ENCODE data around the gene GALNT14. TPM values are rescaled to one million over a fixed set of nuclear protein-coding genes. Genes with fewer than 3 reads are reported as not detected.

The GALNT14 gene
- total RNA-seq, 1 donor: 0.72 TPM

DNA sequence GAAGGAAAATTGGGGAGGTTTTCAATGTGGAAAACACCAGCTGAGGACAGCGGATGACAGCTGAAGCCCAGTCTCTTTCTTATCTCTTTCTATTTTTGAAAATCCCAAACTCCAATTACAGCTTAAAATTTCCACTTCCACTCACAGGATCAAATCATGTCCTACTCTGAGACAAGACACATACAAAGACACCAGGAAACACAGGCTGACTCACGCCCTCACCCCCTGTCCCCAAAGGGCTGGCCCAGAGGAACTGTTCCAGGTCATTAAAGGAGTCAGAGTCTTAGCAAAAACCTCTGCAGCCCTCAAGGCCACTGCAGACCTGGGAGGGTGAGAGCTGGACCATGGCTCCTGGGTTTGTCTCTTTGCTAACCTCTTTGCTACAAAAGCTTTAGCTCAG lies 187.9 kb downstream of the GALNT14 start:
- no peak overlapping the region for H3K4me3 ChIP-seq (ENCODE audit: low read depth, low read length)
- DNase-seq (ENCODE audit: low read depth): no peak
- TF ChIP-seq CTCF (IDR thresholded peaks at IDR 0.05; ENCODE audit: insufficient read depth, low read length): no peak

DNA sequence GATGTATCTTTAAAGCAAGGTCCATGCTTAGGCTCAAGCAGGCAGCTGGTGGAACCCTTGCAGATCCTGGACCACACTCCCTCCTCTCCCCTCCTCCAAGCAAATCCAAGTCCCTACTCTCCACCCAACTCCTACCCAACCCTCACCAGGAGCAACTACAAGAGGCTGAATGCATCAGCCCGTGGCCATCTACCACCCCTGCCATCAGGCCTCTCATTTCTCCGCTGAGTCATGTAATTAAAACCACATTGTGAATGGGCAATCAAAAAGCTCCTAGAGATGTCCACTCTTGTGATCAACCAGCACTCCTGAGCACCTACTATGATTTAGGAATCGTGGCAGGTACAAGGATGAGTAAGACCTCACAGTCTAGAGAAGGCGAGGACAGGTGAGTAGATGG lies 188.8 kb downstream of the GALNT14 start:
- no peak for TF ChIP-seq CTCF (IDR thresholded peaks at IDR 0.05; ENCODE audit: insufficient read depth, low read length)
- DNase-seq (ENCODE audit: low read depth): no peak

DNA sequence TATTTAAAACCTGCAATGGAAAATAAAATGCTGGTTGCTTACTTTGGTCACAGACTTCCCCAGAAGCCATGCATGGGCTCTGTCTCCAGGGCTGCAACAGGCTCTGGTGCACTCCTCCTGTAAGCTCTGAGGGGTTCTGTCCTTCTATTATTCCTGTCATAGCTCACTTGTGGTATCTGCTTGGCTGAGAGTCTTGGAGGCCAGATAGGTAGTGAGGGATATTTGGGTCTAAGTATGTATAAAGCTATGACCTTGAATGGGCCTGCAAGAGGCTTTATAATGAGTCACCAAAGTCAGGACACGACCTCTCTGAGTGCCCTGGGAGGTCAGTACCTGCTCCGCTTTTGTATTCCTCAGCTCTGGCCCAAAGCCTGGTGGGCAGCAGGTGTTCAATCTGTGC lies 189.4 kb downstream of the GALNT14 start:
- TF ChIP-seq CTCF (IDR thresholded peaks at IDR 0.05; ENCODE audit: insufficient read depth, low read length): no peak
- no peak overlapping the region for H3K4me3 ChIP-seq (ENCODE audit: low read depth, low read length)
- no peak for DNase-seq (ENCODE audit: low read depth)

More for the DNA sequence above, 188.8 kb downstream of the GALNT14 start:
- no peak overlapping the region for H3K4me3 ChIP-seq (ENCODE audit: low read depth, low read length)

DNA sequence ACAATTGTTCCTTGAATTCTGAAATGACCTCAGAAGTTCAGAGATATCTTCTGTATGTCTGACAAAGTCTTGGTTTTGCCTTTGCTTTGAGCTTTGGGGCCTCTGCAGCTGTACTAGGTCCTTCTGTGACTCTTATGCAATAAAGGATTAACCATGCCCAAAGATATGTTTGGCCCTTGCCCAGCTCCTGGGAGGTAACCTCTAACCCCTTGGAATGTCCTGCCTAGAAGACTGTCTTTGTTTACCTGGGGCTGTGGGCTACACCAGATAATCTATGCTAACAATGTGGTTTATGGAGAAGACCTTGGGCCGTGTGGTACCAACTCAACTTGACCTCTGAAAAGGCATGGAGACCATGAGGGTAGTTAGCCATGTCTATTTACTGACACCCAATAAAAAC lies 190.1 kb downstream of the GALNT14 start:
- TF ChIP-seq CTCF (IDR thresholded peaks at IDR 0.05; ENCODE audit: insufficient read depth, low read length): no peak
- no peak for DNase-seq (ENCODE audit: low read depth)
- no peak overlapping the region for H3K4me3 ChIP-seq (ENCODE audit: low read depth, low read length)

DNA sequence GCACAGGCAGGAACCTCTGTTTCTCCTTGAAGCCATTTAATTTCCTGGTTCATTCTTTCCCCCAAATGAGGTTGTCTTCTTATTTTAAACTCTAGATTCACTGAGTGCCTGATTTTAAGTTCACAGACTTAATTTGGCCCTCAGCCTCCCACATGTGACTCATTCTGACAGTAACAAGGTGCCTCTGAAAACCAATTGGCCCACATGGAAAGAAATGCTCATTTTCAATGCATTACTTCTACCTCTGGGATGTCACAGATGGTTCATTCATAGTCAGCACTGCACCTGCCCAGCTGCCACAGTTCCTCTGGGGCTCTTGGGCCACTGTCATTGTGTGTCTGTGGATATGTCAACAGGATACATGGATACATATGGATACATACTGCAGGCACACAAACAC lies 190.6 kb downstream of the GALNT14 start:
- no peak for DNase-seq (ENCODE audit: low read depth)
- no peak overlapping the region for H3K4me3 ChIP-seq (ENCODE audit: low read depth, low read length)
- TF ChIP-seq CTCF (IDR thresholded peaks at IDR 0.05; ENCODE audit: insufficient read depth, low read length): no peak

- no peak overlapping the region for H3K4me3 ChIP-seq (ENCODE audit: low read depth, low read length)
- TF ChIP-seq CTCF (IDR thresholded peaks at IDR 0.05; ENCODE audit: insufficient read depth, low read length): no peak
- no peak for DNase-seq (ENCODE audit: low read depth)
Measured at GRCh38 chr2:30942419-30942818, 195.8 kb downstream of the GALNT14 start.

- H3K4me3 ChIP-seq (ENCODE audit: low read depth, low read length): no peak overlapping the region
- no peak for TF ChIP-seq CTCF (IDR thresholded peaks at IDR 0.05; ENCODE audit: insufficient read depth, low read length)
- no peak for DNase-seq (ENCODE audit: low read depth)
Measured at GRCh38 chr2:30940839-30941238, 197.4 kb downstream of the GALNT14 start.

Data from fibroblast of the aortic adventitia (primary cell).